NCI-H187 treated with DMSO at 0.1 percent for 48 hours (cell line): Measurements from ENCODE around the gene CCDC177.

ENCODE experiments used
- DNase-seq: peaks from one replicate; lab custom pipeline; 2025; lab: John Stamatoyannopoulos, UW

Gene CCDC177

GRCh38 chr14:69561893-69562292 is 12.8 kb downstream of the CCDC177 start:
- no peak for DNase-seq

- DNase-seq: no peak
These were observed 13.8 kb downstream of the CCDC177 start for GRCh38 chr14:69560826-69561225.

- peak; percentile 45 for DNase-seq
These were observed 15.1 kb downstream of the CCDC177 start for GRCh38 chr14:69559581-69560011.

GRCh38 chr14:69558774-69559173 is 15.9 kb downstream of the CCDC177 start:
- DNase-seq: no peak

GRCh38 chr14:69554500-69554899 is 20.2 kb downstream of the CCDC177 start:
- no peak for DNase-seq

- no peak for DNase-seq
These were observed 21.4 kb downstream of the CCDC177 start for GRCh38 chr14:69553252-69553651.

- no peak for DNase-seq
These were observed 23.2 kb downstream of the CCDC177 start for GRCh38 chr14:69551511-69551910.

- DNase-seq: no peak
These were observed 26.1 kb downstream of the CCDC177 start for GRCh38 chr14:69548566-69548965.

GRCh38 chr14:69547701-69548348 is 26.8 kb downstream of the CCDC177 start:
- no peak for DNase-seq

GRCh38 chr14:69543341-69544115 is 31.1 kb downstream of the CCDC177 start:
- no peak for DNase-seq

GRCh38 chr14:69542311-69542710 is 32.4 kb downstream of the CCDC177 start:
- DNase-seq: no peak

- DNase-seq: no peak
These were observed 33.9 kb downstream of the CCDC177 start for GRCh38 chr14:69540654-69541335.

- no peak for DNase-seq
These were observed 34.9 kb downstream of the CCDC177 start for GRCh38 chr14:69539631-69540410.

- DNase-seq: no peak
These were observed 35.9 kb downstream of the CCDC177 start for GRCh38 chr14:69538766-69539165.

- no peak for DNase-seq
These were observed 36.8 kb downstream of the CCDC177 start for GRCh38 chr14:69537900-69538299.

- no peak for DNase-seq
These were observed 37.7 kb downstream of the CCDC177 start for GRCh38 chr14:69536971-69537370.

- DNase-seq: peak; percentile 34
These were observed 39.3 kb downstream of the CCDC177 start for GRCh38 chr14:69535230-69535848.

GRCh38 chr14:69532561-69533340 is 41.9 kb downstream of the CCDC177 start:
- no peak for DNase-seq

GRCh38 chr14:69531135-69531534 is 43.5 kb downstream of the CCDC177 start:
- no peak for DNase-seq

- DNase-seq: no peak
These were observed 44.6 kb downstream of the CCDC177 start for GRCh38 chr14:69530095-69530494.

GRCh38 chr14:69529563-69529962 is 45.1 kb downstream of the CCDC177 start:
- no peak for DNase-seq
